ENCODE data around the gene SP100.
"Not testable (repeated sequence)": the region's sequence is repeated elsewhere in the genome, so short reads cannot be mapped to it uniquely, and the experiment has no call there.

Gene SP100

GRCh38 chr2:230418341-230419016 lies 2.5 kb downstream of the SP100 start:
- no peak for DNase-seq (ENCODE audit: extremely low read depth in 1 of 2, low read depth in 1 of 2)

DNA sequence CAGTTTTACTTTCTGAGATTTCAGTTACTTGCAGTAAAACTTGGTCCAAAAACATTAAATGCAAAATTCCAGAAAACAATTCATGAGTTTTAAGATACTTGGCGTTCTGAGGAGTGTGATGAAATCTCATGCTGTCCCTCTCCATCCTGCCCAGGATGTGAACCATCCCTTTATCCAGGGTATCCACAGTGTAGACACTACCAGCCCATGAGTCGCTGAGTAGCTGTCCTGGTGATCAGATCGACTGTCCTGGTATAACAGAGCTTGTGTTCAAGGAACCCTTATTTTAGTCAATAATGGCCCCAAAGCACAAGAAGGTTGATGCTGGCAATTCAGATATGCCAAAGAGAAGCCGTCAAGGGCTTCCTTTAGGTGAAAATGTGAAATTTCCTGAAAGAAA lies 3.2 kb downstream of the SP100 start:
- no peak for DNase-seq (ENCODE audit: extremely low read depth in 1 of 2, low read depth in 1 of 2)

- no peak for DNase-seq (ENCODE audit: extremely low read depth in 1 of 2, low read depth in 1 of 2)
These were observed 6.1 kb downstream of the SP100 start for GRCh38 chr2:230422149-230422548.

DNA sequence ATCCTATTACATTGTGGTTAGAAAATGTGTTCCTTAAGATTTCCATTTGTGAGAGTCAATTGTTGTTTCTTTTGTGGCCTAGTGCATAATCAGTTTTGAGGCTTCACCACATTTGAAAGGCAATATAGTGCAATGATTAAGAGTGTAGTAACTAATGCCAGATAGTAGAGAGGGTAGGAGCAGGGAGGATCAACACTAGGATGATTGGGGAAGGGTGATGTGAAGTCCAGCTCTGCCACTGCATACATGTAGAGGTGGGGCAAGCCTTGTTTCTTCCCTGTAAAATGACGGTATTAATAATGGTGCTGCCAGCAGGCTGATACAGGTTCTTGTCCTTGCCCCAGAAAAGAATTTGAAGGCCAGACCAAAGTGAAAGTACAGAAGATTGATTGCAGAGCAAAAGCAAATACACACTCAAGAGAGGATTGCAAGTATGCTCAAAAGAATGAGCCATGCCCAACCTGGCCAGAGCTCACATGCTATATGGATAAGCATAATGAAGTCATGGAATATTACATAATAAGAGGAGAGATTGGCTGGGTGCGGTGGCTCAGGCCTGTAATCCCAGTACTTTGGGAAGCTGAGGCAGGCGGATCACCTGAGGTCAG lies 8.0 kb downstream of the SP100 start:
- no peak for DNase-seq (ENCODE audit: extremely low read depth in 1 of 2, low read depth in 1 of 2)

- DNase-seq (ENCODE audit: extremely low read depth in 1 of 2, low read depth in 1 of 2) = no peak
These were observed 9.4 kb downstream of the SP100 start for GRCh38 chr2:230425377-230425776.

DNA sequence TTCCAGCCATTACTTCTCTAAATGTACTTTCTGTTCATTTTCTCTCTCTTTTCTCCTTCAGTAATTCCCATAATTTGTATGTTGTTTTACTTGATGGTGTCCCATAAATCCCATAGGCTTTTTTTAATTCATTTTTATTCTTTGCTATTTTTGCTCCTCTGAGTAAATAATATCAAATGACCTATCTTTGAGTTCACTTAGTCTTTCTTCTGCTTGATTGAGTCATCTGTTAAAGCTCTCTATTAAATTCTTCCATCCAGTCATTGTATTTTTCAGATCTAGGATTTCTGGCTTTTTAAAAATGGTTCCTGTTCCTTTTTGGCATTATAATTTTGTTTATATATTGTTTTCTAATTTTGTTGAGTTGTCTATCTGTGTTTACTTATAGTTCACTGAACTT lies 13.5 kb downstream of the SP100 start:
- no peak for DNase-seq (ENCODE audit: extremely low read depth in 1 of 2, low read depth in 1 of 2)

DNA sequence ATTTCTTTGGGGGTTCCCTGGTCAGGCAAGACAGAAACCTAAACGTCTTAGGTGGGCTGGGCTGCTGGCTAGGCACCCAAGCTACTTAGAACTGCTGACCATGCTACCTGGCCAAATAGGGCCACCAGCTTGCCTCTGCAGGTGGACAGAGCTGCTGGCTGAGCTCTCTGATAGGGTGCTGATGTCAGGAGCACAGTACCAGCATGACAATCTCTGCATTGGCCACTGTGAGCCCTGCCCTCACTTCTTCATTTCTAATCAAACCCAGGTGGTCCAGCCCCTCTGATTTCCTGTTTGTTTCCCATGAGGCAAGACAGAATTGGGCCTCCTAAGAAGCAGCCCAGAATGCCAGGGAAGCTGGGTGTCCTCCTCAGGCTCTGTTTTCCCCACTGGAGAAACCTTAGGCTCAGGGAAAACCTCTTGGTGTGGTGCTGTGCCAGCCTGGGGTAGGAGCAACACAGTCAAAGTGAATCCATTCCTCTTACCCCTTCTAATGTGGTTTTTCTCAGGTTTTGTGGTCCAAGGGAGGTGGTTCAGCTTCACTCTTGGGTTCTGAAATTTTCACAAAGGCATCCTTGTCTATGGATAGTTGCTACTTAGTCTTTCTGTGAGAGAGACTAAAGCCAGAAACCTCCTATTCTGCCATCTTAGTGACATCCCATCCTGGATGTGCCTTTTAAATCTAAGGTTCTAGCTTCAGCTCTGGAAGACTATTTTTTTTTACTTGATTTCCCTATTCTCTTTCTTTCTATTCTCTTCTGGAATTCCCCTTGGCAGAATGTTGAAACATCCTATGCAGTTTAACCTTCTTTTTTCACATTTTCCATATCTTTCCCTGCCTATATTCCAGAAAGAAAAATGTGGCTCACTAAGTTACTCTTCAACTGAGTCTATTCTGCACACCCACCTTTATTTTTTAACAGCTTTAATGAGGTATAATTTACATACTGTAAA lies 15.2 kb downstream of the SP100 start:
- no peak for DNase-seq (ENCODE audit: extremely low read depth in 1 of 2, low read depth in 1 of 2)

DNA sequence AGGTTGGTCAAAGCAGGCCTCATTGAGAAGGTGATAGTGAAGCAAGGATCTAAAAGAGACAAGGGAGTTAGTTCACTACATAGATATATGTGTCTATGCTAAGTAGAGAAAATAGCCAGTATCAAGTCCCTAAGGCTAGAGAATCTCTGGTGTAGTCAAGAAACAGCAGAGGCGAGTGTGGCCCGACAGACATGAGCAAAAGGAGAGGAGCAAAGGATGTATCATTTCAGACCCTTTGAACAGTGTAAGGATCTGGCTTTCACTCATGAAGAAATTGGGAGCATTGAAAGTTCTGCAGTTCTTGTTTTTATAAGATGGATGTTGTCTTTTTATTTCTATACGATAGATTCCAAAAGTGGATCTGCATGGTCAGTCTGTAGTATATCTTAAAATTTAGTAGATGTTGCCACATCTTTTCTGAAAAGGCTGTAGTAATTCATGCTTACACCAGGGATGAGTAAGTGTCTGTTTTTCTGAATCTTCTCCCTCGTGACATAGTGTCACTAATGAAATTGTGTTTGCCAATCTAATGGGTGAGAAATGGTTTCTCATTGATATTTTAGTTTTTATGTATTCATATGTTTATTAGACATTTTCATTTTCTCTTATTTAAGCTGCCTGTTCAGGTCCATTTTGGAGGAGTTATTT lies 18.8 kb downstream of the SP100 start:
- no peak for DNase-seq (ENCODE audit: extremely low read depth in 1 of 2, low read depth in 1 of 2)

- DNase-seq (ENCODE audit: extremely low read depth in 1 of 2, low read depth in 1 of 2) = no peak
These were observed 19.4 kb downstream of the SP100 start for GRCh38 chr2:230435431-230435830.

GRCh38 chr2:230439121-230439520 lies 23.1 kb downstream of the SP100 start:
- not testable (repeated sequence) for DNase-seq (ENCODE audit: extremely low read depth in 1 of 2, low read depth in 1 of 2)

DNA sequence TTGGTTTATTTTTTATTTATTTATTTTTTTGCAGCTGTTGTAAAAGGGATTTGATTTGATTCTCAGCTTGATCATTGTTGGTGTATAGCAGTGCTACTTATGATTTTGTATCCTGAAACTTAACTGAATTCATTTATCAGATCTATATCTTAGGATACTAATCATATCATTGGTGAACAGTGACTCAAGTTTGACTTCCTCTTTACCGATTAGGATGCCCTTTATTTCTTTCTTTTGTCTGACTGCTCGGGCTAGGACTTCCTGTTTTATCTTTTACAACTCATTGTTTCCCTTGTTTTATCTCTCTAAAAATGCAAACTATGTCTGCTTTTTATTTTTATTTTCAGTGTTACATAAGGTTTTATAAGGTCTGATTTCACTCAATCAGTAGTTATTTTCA lies 23.6 kb downstream of the SP100 start:
- DNase-seq (ENCODE audit: extremely low read depth in 1 of 2, low read depth in 1 of 2) = no peak

- peak; percentile 15 to 32 for DNase-seq (ENCODE audit: extremely low read depth in 1 of 2, low read depth in 1 of 2)
These were observed 25.4 kb downstream of the SP100 start for GRCh38 chr2:230441227-230441897.

DNA sequence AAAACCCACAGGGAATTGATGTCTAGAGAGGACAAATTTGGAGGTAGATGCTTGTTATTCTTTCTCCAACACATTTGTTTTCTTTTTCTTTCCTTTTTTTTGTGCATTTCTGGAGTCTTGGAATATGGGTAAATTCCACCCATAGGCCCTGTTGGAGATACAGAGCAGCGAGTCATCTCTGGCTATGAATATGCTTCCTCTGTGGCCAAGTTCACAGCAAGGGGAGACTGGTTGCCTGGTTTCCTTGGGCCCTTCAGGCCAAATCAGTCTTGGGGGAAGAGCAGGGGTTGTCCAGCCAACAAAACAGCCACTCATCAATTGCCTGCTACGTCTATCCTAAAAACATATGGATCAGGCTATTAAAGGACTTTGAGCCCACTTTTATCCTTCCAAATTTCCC lies 27.5 kb downstream of the SP100 start:
- no peak for DNase-seq (ENCODE audit: extremely low read depth in 1 of 2, low read depth in 1 of 2)

GRCh38 chr2:230444832-230445231 lies 28.8 kb downstream of the SP100 start:
- no peak for DNase-seq (ENCODE audit: extremely low read depth in 1 of 2, low read depth in 1 of 2)

- DNase-seq (ENCODE audit: extremely low read depth in 1 of 2, low read depth in 1 of 2) = no peak
These were observed 31.0 kb downstream of the SP100 start for GRCh38 chr2:230447036-230447435.

- DNase-seq (ENCODE audit: extremely low read depth in 1 of 2, low read depth in 1 of 2) = no peak
These were observed 31.8 kb downstream of the SP100 start for GRCh38 chr2:230447455-230448451.

DNA sequence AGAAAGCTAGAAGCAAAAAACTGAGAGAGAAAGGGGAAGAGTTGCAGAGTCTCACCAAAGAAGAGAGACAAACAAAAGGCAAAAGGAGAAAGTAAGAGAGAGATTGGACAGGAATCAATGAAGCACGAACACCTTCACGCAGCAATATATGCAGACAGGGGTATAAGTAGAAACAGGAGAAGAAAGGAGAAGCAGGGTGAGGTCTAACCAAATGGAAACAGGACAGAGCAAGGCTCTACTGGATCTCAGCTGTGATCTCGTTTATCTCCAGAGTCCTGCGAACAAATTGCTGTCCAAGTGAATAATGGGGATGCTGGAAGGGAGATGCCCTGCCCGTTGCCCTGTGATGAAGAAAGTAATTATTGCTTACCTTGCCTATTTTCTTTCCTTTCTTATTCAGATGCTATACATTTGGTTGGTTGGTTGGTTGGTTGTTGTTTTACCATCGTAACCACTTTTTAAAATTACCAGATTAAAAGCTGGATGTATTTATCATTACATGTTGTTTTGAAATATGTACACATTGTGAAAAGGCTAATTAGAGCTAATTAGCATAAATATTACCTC lies 34.0 kb downstream of the SP100 start:
- DNase-seq (ENCODE audit: extremely low read depth in 1 of 2, low read depth in 1 of 2) = no peak

- no peak for DNase-seq (ENCODE audit: extremely low read depth in 1 of 2, low read depth in 1 of 2)
These were observed 37.0 kb downstream of the SP100 start for GRCh38 chr2:230453006-230453405.

GRCh38 chr2:230455005-230455684 lies 39.1 kb downstream of the SP100 start:
- DNase-seq (ENCODE audit: extremely low read depth in 1 of 2, low read depth in 1 of 2) = no peak

All from activated CD8-positive, alpha-beta memory T cell treated with anti-CD3 and anti-CD28 coated beads for 1 hour (primary cell).